ENCODE measurements around the gene GRID1. TPM values are rescaled to one million over a fixed set of nuclear protein-coding genes. Genes with fewer than 3 reads are reported as not detected.
A peak's percentile ranks its signal among the peaks of the same experiment; 100 is the strongest.

GRID1 gene
- total RNA-seq, 1 donor from 2014 or later = 9.2 TPM

DNA sequence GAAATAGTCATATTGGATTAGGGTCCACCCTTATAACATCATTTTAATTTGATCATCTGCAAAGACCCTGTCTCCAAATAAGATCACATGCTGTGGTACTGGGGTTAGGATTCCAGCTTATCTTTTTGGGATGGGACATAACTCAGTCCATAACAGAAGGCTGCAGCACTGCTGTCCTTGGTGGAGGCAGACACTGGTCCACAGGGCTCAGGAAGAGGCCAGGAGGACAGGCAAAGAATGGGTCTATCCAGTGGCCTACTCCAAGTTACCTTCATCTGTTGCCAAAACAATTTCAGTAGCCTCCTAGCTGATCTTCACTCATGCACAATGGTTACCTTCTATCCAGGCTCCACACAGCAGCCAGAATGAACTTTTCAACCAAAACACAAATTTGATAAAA lies 387.0 kb downstream of the GRID1 start:
- peak; percentile 24 for DNase-seq (ENCODE audit: extremely low spot score, unreplicated experiment)
- TF ChIP-seq, protein P1, sequence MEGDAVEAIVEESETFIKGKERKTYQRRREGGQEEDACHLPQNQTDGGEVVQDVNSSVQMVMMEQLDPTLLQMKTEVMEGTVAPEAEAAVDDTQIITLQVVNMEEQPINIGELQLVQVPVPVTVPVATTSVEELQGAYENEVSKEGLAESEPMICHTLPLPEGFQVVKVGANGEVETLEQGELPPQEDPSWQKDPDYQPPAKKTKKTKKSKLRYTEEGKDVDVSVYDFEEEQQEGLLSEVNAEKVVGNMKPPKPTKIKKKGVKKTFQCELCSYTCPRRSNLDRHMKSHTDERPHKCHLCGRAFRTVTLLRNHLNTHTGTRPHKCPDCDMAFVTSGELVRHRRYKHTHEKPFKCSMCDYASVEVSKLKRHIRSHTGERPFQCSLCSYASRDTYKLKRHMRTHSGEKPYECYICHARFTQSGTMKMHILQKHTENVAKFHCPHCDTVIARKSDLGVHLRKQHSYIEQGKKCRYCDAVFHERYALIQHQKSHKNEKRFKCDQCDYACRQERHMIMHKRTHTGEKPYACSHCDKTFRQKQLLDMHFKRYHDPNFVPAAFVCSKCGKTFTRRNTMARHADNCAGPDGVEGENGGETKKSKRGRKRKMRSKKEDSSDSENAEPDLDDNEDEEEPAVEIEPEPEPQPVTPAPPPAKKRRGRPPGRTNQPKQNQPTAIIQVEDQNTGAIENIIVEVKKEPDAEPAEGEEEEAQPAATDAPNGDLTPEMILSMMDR (conservative IDR thresholded peaks at IDR 0.05) = no peak
- H3K4me1 Mint-ChIP-seq (ENCODE audit: unreplicated experiment) = no peaks in the 10 kb centered on the region
- H3K27ac Mint-ChIP-seq = no peak overlapping the region
- no peak overlapping the region for H3K4me3 Mint-ChIP-seq
- H3K36me3 Mint-ChIP-seq = no peaks in the 10 kb centered on the region
- H3K27me3 Mint-ChIP-seq = peaks cover 4% of the 10 kb centered on the region
- H3K9me3 Mint-ChIP-seq = no peaks in the 10 kb centered on the region

DNA sequence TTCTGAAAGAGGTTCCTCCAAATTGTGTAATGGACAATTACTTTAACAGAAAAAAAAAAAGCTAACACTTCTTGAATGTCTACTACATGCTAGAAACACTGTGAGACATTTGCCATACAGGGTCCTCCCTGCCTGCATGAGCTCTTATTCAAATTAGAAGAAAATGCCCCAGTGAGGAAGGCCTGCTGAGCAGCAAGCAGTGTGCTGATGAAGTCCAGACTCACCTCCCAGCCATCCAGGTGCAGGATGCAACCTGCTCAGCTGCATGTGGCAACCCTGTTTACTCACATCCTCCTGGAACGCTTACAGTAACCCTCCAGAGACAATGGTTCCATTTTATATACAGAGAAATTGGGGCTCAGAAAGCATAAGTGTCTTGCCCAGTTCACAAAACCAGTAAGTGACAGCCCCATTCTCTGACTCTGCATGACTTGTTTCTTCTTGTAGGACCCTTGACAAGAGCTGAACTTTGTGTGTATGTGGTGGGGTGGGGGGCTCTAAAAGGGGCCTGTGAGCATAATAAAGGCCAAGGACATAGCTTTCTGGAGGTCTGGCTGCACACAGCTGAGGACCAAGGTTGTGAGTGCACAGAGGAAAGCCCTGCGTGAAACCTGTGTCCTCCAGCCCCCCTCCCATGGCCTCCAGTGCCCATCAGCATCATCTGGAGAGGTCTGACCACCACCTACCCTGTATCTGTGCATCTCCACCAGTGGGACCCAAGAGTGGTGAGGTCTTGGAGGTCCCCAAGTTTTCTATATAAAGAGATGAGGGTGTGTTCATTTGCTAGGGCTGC lies 387.8 kb downstream of the GRID1 start:
- Mint-ChIP-seq H3K9me3 (no peaks in the 10 kb centered on the region), H3K4me1 (ENCODE audit: unreplicated experiment) (no peaks in the 10 kb centered on the region), H3K27me3 (peaks cover under 1% of the 10 kb centered on the region), H3K27ac (no peak overlapping the region), H3K36me3 (no peaks in the 10 kb centered on the region), H3K4me3 (no peak overlapping the region)
- DNase-seq (ENCODE audit: extremely low spot score, unreplicated experiment) = peak; percentile 45
- TF ChIP-seq, protein P1 (conservative IDR thresholded peaks at IDR 0.05) = no peak

- H3K9me3 Mint-ChIP-seq = no peaks in the 10 kb centered on the region
- peak; percentile 43 for DNase-seq (ENCODE audit: extremely low spot score, unreplicated experiment)
- H3K27me3 Mint-ChIP-seq = no peaks in the 10 kb centered on the region
- no peaks in the 10 kb centered on the region for H3K36me3 Mint-ChIP-seq
- H3K27ac Mint-ChIP-seq = no peak overlapping the region
- TF ChIP-seq, protein P1 (conservative IDR thresholded peaks at IDR 0.05) = no peak
- H3K4me3 Mint-ChIP-seq = no peak overlapping the region
- no peaks in the 10 kb centered on the region for H3K4me1 Mint-ChIP-seq (ENCODE audit: unreplicated experiment)
These were observed 389.0 kb downstream of the GRID1 start for GRCh38 chr10:85977642-85978041.

DNA sequence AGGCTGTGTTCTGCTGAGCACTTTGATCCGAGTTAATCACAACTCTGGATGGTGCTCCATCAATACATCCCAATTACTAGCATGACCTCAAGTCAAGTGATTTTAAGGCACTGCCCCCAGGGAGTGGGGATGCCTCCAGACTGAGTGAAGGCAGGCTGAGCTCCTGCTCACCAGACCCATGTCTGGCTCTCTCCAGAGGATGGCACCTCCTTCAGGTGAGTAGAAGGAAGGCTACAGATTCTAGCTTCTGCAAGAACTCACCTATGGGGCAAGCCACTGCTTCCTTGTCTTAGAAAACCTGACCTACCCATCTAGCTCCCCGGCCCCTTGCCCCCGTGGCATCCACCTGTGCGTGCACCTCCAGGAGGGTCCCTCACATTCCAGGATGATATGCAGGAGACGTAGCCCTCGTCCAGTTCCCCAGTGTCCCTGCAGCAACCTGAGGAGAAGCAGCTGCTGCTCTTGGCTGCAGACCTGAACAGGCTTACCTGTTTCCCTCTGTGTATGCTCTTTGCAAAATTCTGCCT lies 390.3 kb downstream of the GRID1 start:
- H3K9me3 Mint-ChIP-seq = no peaks in the 10 kb centered on the region
- DNase-seq (ENCODE audit: extremely low spot score, unreplicated experiment) = peak; percentile 42
- no peak overlapping the region for H3K27ac Mint-ChIP-seq
- H3K4me3 Mint-ChIP-seq = no peak overlapping the region
- H3K36me3 Mint-ChIP-seq = no peaks in the 10 kb centered on the region
- H3K4me1 Mint-ChIP-seq (ENCODE audit: unreplicated experiment) = no peaks in the 10 kb centered on the region
- TF ChIP-seq, protein P1 (conservative IDR thresholded peaks at IDR 0.05) = no peak
- H3K27me3 Mint-ChIP-seq = no peaks in the 10 kb centered on the region

DNA sequence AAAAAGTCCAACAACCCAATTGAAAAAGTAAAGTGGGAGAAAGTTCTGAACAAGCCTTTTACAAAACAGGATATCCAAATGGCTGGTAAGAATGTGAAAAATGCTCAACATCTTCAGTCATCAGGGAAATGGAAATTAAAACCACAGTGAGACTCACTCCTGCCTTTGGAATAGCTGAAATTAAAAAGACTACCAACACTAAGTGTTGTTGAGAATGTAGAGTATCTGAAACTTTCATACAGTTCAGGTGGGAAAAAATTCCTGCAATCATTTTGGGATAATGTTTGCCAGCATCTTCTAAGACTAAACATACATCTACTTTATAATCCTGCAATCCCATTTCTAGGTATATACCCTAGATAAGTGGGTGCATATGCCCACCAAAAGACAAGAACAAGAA lies 395.1 kb downstream of the GRID1 start:
- Mint-ChIP-seq H3K36me3 (no peaks in the 10 kb centered on the region), H3K4me1 (ENCODE audit: unreplicated experiment) (no peaks in the 10 kb centered on the region), H3K27ac (no peak overlapping the region), H3K9me3 (no peaks in the 10 kb centered on the region), H3K27me3 (no peaks in the 10 kb centered on the region), H3K4me3 (no peak overlapping the region)
- DNase-seq (ENCODE audit: extremely low spot score, unreplicated experiment) = no peak
- TF ChIP-seq, protein P1 (conservative IDR thresholded peaks at IDR 0.05) = no peak

Data from type B pancreatic cell (in vitro differentiated cells).